Measurements from ENCODE around the gene C1QTNF8.
"Not testable (repeated sequence)": the region's sequence is repeated elsewhere in the genome, so short reads cannot be mapped to it uniquely, and the experiment has no call there.

Gene C1QTNF8

GRCh38 chr16:1091992-1092552 is 4.0 kb downstream of the C1QTNF8 start:
- DNase-seq: no peak

GRCh38 chr16:1090620-1091587 is 5.1 kb downstream of the C1QTNF8 start:
- DNase-seq: no peak

- DNase-seq: no peak
Measured at GRCh38 chr16:1089822-1090619, 6.0 kb downstream of the C1QTNF8 start.

- DNase-seq: no peak
Measured at GRCh38 chr16:1089439-1089821, 6.6 kb downstream of the C1QTNF8 start.

- no peak for DNase-seq
Measured at GRCh38 chr16:1088295-1089170, 7.5 kb downstream of the C1QTNF8 start.

- not testable (repeated sequence) for DNase-seq
Measured at GRCh38 chr16:1086443-1086842, 9.6 kb downstream of the C1QTNF8 start.

GRCh38 chr16:1084971-1085370 is 11.1 kb downstream of the C1QTNF8 start:
- DNase-seq: no peak

GRCh38 chr16:1082952-1083675 is 12.9 kb downstream of the C1QTNF8 start:
- no peak for DNase-seq

- DNase-seq: no peak
Measured at GRCh38 chr16:1082266-1082951, 13.6 kb downstream of the C1QTNF8 start.

- DNase-seq: no peak
Measured at GRCh38 chr16:1081734-1082265, 14.2 kb downstream of the C1QTNF8 start.

GRCh38 chr16:1080801-1081733 is 15.0 kb downstream of the C1QTNF8 start:
- no peak for DNase-seq

- no peak for DNase-seq
Measured at GRCh38 chr16:1079786-1080525, 16.1 kb downstream of the C1QTNF8 start.

GRCh38 chr16:1079341-1079740 is 16.7 kb downstream of the C1QTNF8 start:
- DNase-seq: no peak

GRCh38 chr16:1078579-1079021 is 17.4 kb downstream of the C1QTNF8 start:
- DNase-seq: no peak

GRCh38 chr16:1077877-1078578 is 18.0 kb downstream of the C1QTNF8 start:
- no peak for DNase-seq

GRCh38 chr16:1076801-1077576 is 19.1 kb downstream of the C1QTNF8 start:
- DNase-seq: no peak

GRCh38 chr16:1075546-1075945 is 20.5 kb downstream of the C1QTNF8 start:
- DNase-seq: no peak

GRCh38 chr16:1074379-1074649 is 21.7 kb downstream of the C1QTNF8 start:
- no peak for DNase-seq

All from stimulated activated CD4-positive, alpha-beta T cell treated with anti-CD3 and anti-CD28 coated beads, Interleukin-4, amount 100 ng/mL, for 4 hours (primary cell).